Esophagus mucosa (tissue), 1 donor: ENCODE measurements around the gene CDH23. TPM values are rescaled to one million over a fixed set of nuclear protein-coding genes. Genes with fewer than 3 reads are reported as not detected.

Source experiments
- ATAC-seq: fragments of 200-7000 bp; cut with Tn5 transposase; one replicate; pipeline ENCODE4 v1.9.1; 2020
- total RNA-seq: library from RNA; stranded (reverse); gene quantifications from one replicate; pipeline ENCODE4 v1.2.4, GENCODE V29; 2023
- donor health status: DM: yes; HTN: yes; CAD: no.

The CDH23 gene
- total RNA-seq, 1 donor from 2014 or later = 1.3 TPM

- ATAC-seq = no peak
Measured at GRCh38 chr10:71782221-71782916, 385.6 kb downstream of the CDH23 start.

- no peak for ATAC-seq
Measured at GRCh38 chr10:71782917-71783490, 386.3 kb downstream of the CDH23 start.

GRCh38 chr10:71783917-71784678 lies 387.4 kb downstream of the CDH23 start:
- ATAC-seq = no peak

- no peak for ATAC-seq
Measured at GRCh38 chr10:71784679-71785272, 388.1 kb downstream of the CDH23 start.

GRCh38 chr10:71788954-71789353 lies 392.2 kb downstream of the CDH23 start:
- no peak for ATAC-seq

GRCh38 chr10:71789871-71790270 lies 393.2 kb downstream of the CDH23 start:
- peak; percentile 19 for ATAC-seq

- ATAC-seq = peak; percentile 11
Measured at GRCh38 chr10:71790749-71791440, 394.2 kb downstream of the CDH23 start.

- peak; percentile 34 for ATAC-seq
Measured at GRCh38 chr10:71795248-71795647, 398.5 kb downstream of the CDH23 start.

GRCh38 chr10:71796749-71797405 lies 400.2 kb downstream of the CDH23 start:
- ATAC-seq = no peak

GRCh38 chr10:71797533-71798307 lies 401.0 kb downstream of the CDH23 start:
- peak; percentile 30 for ATAC-seq

GRCh38 chr10:71798308-71798624 lies 401.5 kb downstream of the CDH23 start:
- no peak for ATAC-seq

- ATAC-seq = no peak
Measured at GRCh38 chr10:71799112-71799511, 402.4 kb downstream of the CDH23 start.

GRCh38 chr10:71799608-71800453 lies 403.1 kb downstream of the CDH23 start:
- no peak for ATAC-seq

GRCh38 chr10:71801361-71801760 lies 404.6 kb downstream of the CDH23 start:
- no peak for ATAC-seq

- no peak for ATAC-seq
Measured at GRCh38 chr10:71802235-71802634, 405.5 kb downstream of the CDH23 start.

- no peak for ATAC-seq
Measured at GRCh38 chr10:71802715-71803488, 406.2 kb downstream of the CDH23 start.

- ATAC-seq = no peak
Measured at GRCh38 chr10:71804077-71804476, 407.4 kb downstream of the CDH23 start.

GRCh38 chr10:71805776-71806703 lies 409.3 kb downstream of the CDH23 start:
- ATAC-seq = peak; percentile 50
